ENCODE results near the gene ERGIC1. TPM values are rescaled to one million over a fixed set of nuclear protein-coding genes. Genes with fewer than 3 reads are reported as not detected.

ERGIC1 gene
- total RNA-seq, 4 donors from 2014 or later = 60.9 to 123 (median 99.3) TPM

GRCh38 chr5:172919525-172920446 is 85.7 kb downstream of the ERGIC1 start:
- TF ChIP-seq POLR2A (IDR thresholded peaks at IDR 0.05) (no peak), EP300 (IDR thresholded peaks at IDR 0.05) (no peak), CTCF (IDR thresholded peaks at IDR 0.05) (no peak)
- Histone ChIP-seq H3K9me3 (no peaks in the 10 kb centered on the region), H3K27me3 (no peaks in the 10 kb centered on the region), H3K36me3 (peaks cover 2 to 89% (median 18%) of the 10 kb centered on the region in 3 donors), H3K4me1 (peaks cover 0 to 4% (median 0%) of the 10 kb centered on the region in 4 donors), H3K27ac (peak overlapping the region in 1 of 4 donors; percentile 66), H3K4me3 (no peak overlapping the region)
- DNase-seq (ENCODE audit: low spot score in 2 of 2) = no peak
- 68 to 75% methylated on average over 15 to 16 of the region's 16 CpGs for WGBS, 2 donors

GRCh38 chr5:172920447-172920849 is 86.4 kb downstream of the ERGIC1 start:
- WGBS, 2 donors = 83 to 86% methylated on average over 7 to 10 of the region's 13 CpGs
- H3K4me3 ChIP-seq = no peak overlapping the region
- peaks cover 0 to 4% (median 0%) of the 10 kb centered on the region in 4 donors for H3K4me1 ChIP-seq
- no peaks in the 10 kb centered on the region for H3K9me3 ChIP-seq
- H3K27ac ChIP-seq = no peak overlapping the region
- no peak for DNase-seq (ENCODE audit: low spot score in 2 of 2)
- TF ChIP-seq CTCF (IDR thresholded peaks at IDR 0.05) (no peak), POLR2A (IDR thresholded peaks at IDR 0.05) (no peak), EP300 (IDR thresholded peaks at IDR 0.05) (no peak)
- H3K27me3 ChIP-seq = no peaks in the 10 kb centered on the region
- peaks cover 2 to 87% (median 18%) of the 10 kb centered on the region in 3 donors for H3K36me3 ChIP-seq

- H3K4me1 ChIP-seq = peaks cover 0 to 4% (median 0%) of the 10 kb centered on the region in 4 donors
- 90 to 92% methylated on average over 12 of the region's 12 CpGs for WGBS, 2 donors
- no peak overlapping the region for H3K27ac ChIP-seq
- no peak overlapping the region for H3K4me3 ChIP-seq
- TF ChIP-seq POLR2A (IDR thresholded peaks at IDR 0.05) (no peak), CTCF (IDR thresholded peaks at IDR 0.05) (no peak), EP300 (IDR thresholded peaks at IDR 0.05) (no peak)
- DNase-seq (ENCODE audit: low spot score in 2 of 2) = no peak
- H3K9me3 ChIP-seq = no peaks in the 10 kb centered on the region
- peaks cover 2 to 87% (median 18%) of the 10 kb centered on the region in 3 donors for H3K36me3 ChIP-seq
- H3K27me3 ChIP-seq = no peaks in the 10 kb centered on the region
Measured at GRCh38 chr5:172920995-172921394, 86.9 kb downstream of the ERGIC1 start.

DNA sequence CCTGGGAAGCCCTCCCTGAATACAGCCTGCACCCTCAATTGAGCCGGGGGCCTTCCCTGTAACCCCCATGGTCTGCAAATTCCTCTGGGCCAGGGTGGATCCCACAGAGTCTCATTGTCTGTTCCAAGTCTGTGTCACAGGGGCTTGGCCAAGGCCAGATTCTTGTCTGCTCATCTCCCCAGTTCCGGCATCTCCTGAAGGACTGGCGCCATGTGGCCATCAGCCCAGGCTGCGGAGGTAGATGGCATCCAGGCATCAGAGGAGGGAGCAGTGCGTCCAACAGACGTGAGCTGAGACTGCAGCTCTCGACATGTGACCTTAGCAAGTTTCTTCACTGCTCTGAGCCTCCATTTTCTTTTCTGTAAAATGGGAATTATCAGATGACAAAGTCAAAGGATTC is 87.9 kb downstream of the ERGIC1 start:
- DNase-seq (ENCODE audit: low spot score in 2 of 2) = no peak
- Histone ChIP-seq H3K36me3 (peaks cover 2 to 87% (median 13%) of the 10 kb centered on the region in 3 donors), H3K9me3 (no peaks in the 10 kb centered on the region), H3K27ac (no peak overlapping the region), H3K4me1 (peaks cover 0 to 4% (median 0%) of the 10 kb centered on the region in 4 donors), H3K27me3 (no peaks in the 10 kb centered on the region), H3K4me3 (no peak overlapping the region)
- WGBS, 2 donors = 89 to 93% methylated on average over 7 of the region's 7 CpGs
- no peak for TF ChIP-seq POLR2A (IDR thresholded peaks at IDR 0.05)
- TF ChIP-seq EP300 (IDR thresholded peaks at IDR 0.05) = no peak
- TF ChIP-seq CTCF (IDR thresholded peaks at IDR 0.05) = no peak

DNA sequence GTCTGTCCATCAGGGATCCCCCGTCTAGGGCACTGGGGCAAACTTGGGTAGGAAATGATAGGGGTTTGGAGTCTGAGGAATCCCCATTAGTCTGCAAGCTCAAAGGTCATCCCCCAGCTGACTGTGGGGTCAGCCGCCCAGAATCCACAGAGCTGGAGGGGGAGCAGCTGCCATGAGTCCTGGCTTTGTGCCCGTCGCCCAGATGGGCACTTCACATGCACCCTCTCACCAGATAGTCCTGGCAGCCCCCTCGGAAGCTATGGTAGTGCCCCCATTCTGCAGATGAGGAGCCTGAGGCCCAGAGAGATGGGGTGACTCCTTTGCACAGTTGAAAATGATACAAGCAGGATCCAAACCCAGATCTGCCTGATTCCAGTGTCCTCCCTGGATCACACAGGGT is 89.5 kb downstream of the ERGIC1 start:
- TF ChIP-seq POLR2A (IDR thresholded peaks at IDR 0.05) = no peak
- no peak for TF ChIP-seq CTCF (IDR thresholded peaks at IDR 0.05)
- TF ChIP-seq EP300 (IDR thresholded peaks at IDR 0.05) = no peak
- H3K4me1 ChIP-seq = peaks cover 0 to 4% (median 0%) of the 10 kb centered on the region in 4 donors
- peaks cover 2 to 93% (median 13%) of the 10 kb centered on the region in 3 donors for H3K36me3 ChIP-seq
- 78 to 81% methylated on average over 5 of the region's 5 CpGs for WGBS, 2 donors
- H3K9me3 ChIP-seq = no peaks in the 10 kb centered on the region
- H3K27ac ChIP-seq = no peak overlapping the region
- DNase-seq (ENCODE audit: low spot score in 2 of 2) = no peak
- H3K4me3 ChIP-seq = no peak overlapping the region
- no peaks in the 10 kb centered on the region for H3K27me3 ChIP-seq

All from tibial nerve (tissue), 4 donors.